GM19328 (cell line): Measurements from ENCODE around the gene PRKRIP1.
"Not testable (repeated sequence)": the region's sequence is repeated elsewhere in the genome, so short reads cannot be mapped to it uniquely, and the experiment has no call there.

ENCODE experiments used
- ATAC-seq: cut with Tn5 transposase; IDR thresholded peaks from one replicate; pipeline ENCODE4 v1.9.1; 2021; ENCODE audit warnings: mild to moderate bottlenecking, moderate library complexity; ENCODE audit not compliant: unreplicated experiment

PRKRIP1 gene

GRCh38 chr7:102455596-102455995 is 59.4 kb downstream of the PRKRIP1 start:
- ATAC-seq = no peak

GRCh38 chr7:102456327-102456726 is 60.2 kb downstream of the PRKRIP1 start:
- no peak for ATAC-seq

- no peak for ATAC-seq
Measured at GRCh38 chr7:102457352-102457924, 61.3 kb downstream of the PRKRIP1 start.

- ATAC-seq = no peak
Measured at GRCh38 chr7:102459221-102459844, 63.2 kb downstream of the PRKRIP1 start.

GRCh38 chr7:102460467-102460866 is 64.3 kb downstream of the PRKRIP1 start:
- no peak for ATAC-seq

GRCh38 chr7:102463841-102464576 is 67.8 kb downstream of the PRKRIP1 start:
- no peak for ATAC-seq

- peak; percentile 85 for ATAC-seq
Measured at GRCh38 chr7:102464577-102465280, 68.6 kb downstream of the PRKRIP1 start, which contains the start of the genes ALKBH4 and LRWD1. Gene ALKBH4 (minus strand): TSS chr7:102464863. CDS start chr7:102464836, 27 bp downstream. Gene LRWD1 (plus strand): TSS chr7:102464984. CDS start chr7:102465081, 97 bp downstream.

GRCh38 chr7:102466097-102466496 is 69.9 kb downstream of the PRKRIP1 start:
- ATAC-seq = no peak

- no peak for ATAC-seq
Measured at GRCh38 chr7:102467581-102468477, 71.7 kb downstream of the PRKRIP1 start.

- ATAC-seq = no peak
Measured at GRCh38 chr7:102468478-102469350, 72.6 kb downstream of the PRKRIP1 start.

GRCh38 chr7:102469351-102469971 is 73.3 kb downstream of the PRKRIP1 start:
- no peak for ATAC-seq

- no peak for ATAC-seq
Measured at GRCh38 chr7:102469972-102470825, 74.0 kb downstream of the PRKRIP1 start.

GRCh38 chr7:102471791-102472125 is 75.6 kb downstream of the PRKRIP1 start:
- ATAC-seq = no peak

- ATAC-seq = no peak
Measured at GRCh38 chr7:102472126-102473041, 76.2 kb downstream of the PRKRIP1 start.

- no peak for ATAC-seq
Measured at GRCh38 chr7:102473271-102473991, 77.3 kb downstream of the PRKRIP1 start.

GRCh38 chr7:102474116-102474515 is 78.0 kb downstream of the PRKRIP1 start:
- ATAC-seq = not testable (repeated sequence)
